Esophagus squamous epithelium (tissue), 4 donors: ENCODE measurements around the gene COQ8A.

Experiments used
- POLR2A ChIP-seq, 4 donors: fragments of 450-650 bp; IDR thresholded peaks; one replicate each; pipeline ENCODE4 v1.6.1; 2017; ENCODE audit warnings: antibody characterized with exemption in 4 of 4, mild to moderate bottlenecking in 4 of 4, moderate library complexity in 3 of 4
- TF ChIP-seq, protein P1 (sequence below), 6 experiments: fragments of 450-650 bp in 4 of 6; fragments of 200-600 bp in 2 of 6; sonication (generic) in 2 of 6; IDR thresholded peaks; one replicate each; pipeline ENCODE4 v1.5.1; 2016 to 2019; ENCODE audit warnings: antibody characterized with exemption in 6 of 6, mild to moderate bottlenecking in 4 of 6, moderate library complexity in 4 of 6

DNA sequence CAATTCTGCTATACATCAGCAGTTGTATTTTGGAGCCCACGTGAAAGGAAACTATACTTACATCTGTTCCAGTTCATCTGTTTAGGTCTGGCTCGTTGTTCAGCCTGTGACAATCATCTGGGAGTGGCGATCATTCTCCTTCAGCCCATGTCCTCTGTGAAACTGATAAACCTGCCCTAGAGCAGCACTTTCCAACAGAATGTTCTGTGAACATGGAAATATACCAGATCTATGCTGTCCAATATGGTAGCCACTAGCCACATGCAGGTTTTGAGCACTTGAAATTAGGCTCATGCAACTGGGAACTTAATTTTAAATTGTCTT lies 24.5 kb upstream of the COQ8A start:
- TF ChIP-seq, protein P1, sequence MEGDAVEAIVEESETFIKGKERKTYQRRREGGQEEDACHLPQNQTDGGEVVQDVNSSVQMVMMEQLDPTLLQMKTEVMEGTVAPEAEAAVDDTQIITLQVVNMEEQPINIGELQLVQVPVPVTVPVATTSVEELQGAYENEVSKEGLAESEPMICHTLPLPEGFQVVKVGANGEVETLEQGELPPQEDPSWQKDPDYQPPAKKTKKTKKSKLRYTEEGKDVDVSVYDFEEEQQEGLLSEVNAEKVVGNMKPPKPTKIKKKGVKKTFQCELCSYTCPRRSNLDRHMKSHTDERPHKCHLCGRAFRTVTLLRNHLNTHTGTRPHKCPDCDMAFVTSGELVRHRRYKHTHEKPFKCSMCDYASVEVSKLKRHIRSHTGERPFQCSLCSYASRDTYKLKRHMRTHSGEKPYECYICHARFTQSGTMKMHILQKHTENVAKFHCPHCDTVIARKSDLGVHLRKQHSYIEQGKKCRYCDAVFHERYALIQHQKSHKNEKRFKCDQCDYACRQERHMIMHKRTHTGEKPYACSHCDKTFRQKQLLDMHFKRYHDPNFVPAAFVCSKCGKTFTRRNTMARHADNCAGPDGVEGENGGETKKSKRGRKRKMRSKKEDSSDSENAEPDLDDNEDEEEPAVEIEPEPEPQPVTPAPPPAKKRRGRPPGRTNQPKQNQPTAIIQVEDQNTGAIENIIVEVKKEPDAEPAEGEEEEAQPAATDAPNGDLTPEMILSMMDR (IDR thresholded peaks at IDR 0.05): no peak
- TF ChIP-seq POLR2A (IDR thresholded peaks at IDR 0.05): no peak
